Endothelial cell (in vitro differentiated cells): ENCODE measurements around the gene ATP6V0D1. TPM values are rescaled to one million over a fixed set of nuclear protein-coding genes. Genes with fewer than 3 reads are reported as not detected.
A peak's percentile ranks its signal among the peaks of the same experiment; 100 is the strongest.

Source experiments
- DNase-seq: peaks from one replicate; pipeline ENCODE4 v3.0.0; 2021; ENCODE audit warnings: low spot score
- H3K27ac Mint-ChIP-seq: one replicate; pipeline ENCODE4 v1.8.0; 2021; ENCODE audit warnings: mixed read lengths, inconsistent platforms; ENCODE audit not compliant: unreplicated experiment
- H3K27me3 Mint-ChIP-seq: one replicate; pipeline ENCODE4 v1.8.0; 2021; ENCODE audit warnings: mild to moderate bottlenecking, moderate library complexity, mixed read lengths, inconsistent platforms; ENCODE audit not compliant: unreplicated experiment
- H3K36me3 Mint-ChIP-seq: one replicate; pipeline ENCODE4 v1.8.0; 2021; ENCODE audit warnings: mild to moderate bottlenecking, low read depth, mixed read lengths, inconsistent platforms; ENCODE audit not compliant: unreplicated experiment
- H3K4me1 Mint-ChIP-seq: one replicate; pipeline ENCODE4 v1.8.0; 2021; ENCODE audit warnings: mild to moderate bottlenecking, mixed read lengths, inconsistent platforms; ENCODE audit not compliant: unreplicated experiment
- H3K4me3 Mint-ChIP-seq: one replicate; pipeline ENCODE4 v1.8.0; 2021; ENCODE audit warnings: mild to moderate bottlenecking, mixed read lengths, inconsistent platforms; ENCODE audit not compliant: unreplicated experiment
- H3K9me3 Mint-ChIP-seq: one replicate; pipeline ENCODE4 v1.8.0; 2021; ENCODE audit warnings: mixed read lengths, inconsistent platforms; ENCODE audit not compliant: unreplicated experiment
- total RNA-seq: library from RNA; stranded (reverse); fragmentation: NEBNext Ultra II Directional; extraction: Animal tissue kit (Norgen Biotek cat#: 25700); gene quantifications from one replicate; pipeline ENCODE4 v1.2.1, GENCODE V29; 2021; ENCODE audit not compliant: unreplicated experiment
- TF ChIP-seq, protein P1 (sequence below): fragments of 200-600 bp; sonication (generic); IDR thresholded peaks from one replicate; pipeline ENCODE4 v1.5.0; 2021; ENCODE audit warnings: antibody characterized with exemption; ENCODE audit not compliant: unreplicated experiment

ATP6V0D1 gene
- total RNA-seq, 1 donor from 2014 or later, result 107 TPM

DNA sequence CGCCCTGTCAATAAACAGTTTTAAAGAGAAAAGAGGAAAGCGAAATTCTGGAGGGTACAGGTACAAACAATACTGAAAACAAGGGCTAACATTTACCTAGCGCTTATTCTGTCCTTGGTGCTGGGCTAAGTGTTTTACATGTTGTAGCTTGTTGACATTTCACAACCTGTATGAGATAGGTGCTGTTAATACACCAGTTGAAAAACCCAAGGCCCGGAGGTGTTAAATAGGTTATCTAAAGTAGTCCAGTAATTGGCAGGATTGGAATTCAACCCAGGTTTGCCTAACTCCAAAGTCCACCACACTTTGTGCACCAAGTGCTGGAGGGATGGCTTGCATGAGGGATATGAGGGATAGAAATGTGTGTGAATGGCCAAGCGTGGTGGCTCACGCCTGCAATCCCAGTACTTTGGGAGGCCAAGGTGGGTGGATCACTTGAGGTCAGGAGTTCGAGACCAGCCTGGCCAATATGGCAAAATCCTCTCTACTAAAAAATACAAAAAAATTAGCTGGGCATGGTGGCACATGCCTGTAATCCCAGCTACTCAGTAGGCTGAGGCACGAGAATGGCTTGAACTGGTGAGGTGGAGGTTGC, 2.9 kb downstream of the ATP6V0D1 start:
- Mint-ChIP-seq H3K9me3 (no peaks in the 10 kb centered on the region), H3K36me3 (peaks cover 12% of the 10 kb centered on the region), H3K27me3 (peaks cover 11% of the 10 kb centered on the region), H3K27ac (no peak overlapping the region), H3K4me3 (no peak overlapping the region), H3K4me1 (peaks cover 15% of the 10 kb centered on the region)
- TF ChIP-seq, protein P1, sequence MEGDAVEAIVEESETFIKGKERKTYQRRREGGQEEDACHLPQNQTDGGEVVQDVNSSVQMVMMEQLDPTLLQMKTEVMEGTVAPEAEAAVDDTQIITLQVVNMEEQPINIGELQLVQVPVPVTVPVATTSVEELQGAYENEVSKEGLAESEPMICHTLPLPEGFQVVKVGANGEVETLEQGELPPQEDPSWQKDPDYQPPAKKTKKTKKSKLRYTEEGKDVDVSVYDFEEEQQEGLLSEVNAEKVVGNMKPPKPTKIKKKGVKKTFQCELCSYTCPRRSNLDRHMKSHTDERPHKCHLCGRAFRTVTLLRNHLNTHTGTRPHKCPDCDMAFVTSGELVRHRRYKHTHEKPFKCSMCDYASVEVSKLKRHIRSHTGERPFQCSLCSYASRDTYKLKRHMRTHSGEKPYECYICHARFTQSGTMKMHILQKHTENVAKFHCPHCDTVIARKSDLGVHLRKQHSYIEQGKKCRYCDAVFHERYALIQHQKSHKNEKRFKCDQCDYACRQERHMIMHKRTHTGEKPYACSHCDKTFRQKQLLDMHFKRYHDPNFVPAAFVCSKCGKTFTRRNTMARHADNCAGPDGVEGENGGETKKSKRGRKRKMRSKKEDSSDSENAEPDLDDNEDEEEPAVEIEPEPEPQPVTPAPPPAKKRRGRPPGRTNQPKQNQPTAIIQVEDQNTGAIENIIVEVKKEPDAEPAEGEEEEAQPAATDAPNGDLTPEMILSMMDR, result no peak
- DNase-seq, result no peak

DNA sequence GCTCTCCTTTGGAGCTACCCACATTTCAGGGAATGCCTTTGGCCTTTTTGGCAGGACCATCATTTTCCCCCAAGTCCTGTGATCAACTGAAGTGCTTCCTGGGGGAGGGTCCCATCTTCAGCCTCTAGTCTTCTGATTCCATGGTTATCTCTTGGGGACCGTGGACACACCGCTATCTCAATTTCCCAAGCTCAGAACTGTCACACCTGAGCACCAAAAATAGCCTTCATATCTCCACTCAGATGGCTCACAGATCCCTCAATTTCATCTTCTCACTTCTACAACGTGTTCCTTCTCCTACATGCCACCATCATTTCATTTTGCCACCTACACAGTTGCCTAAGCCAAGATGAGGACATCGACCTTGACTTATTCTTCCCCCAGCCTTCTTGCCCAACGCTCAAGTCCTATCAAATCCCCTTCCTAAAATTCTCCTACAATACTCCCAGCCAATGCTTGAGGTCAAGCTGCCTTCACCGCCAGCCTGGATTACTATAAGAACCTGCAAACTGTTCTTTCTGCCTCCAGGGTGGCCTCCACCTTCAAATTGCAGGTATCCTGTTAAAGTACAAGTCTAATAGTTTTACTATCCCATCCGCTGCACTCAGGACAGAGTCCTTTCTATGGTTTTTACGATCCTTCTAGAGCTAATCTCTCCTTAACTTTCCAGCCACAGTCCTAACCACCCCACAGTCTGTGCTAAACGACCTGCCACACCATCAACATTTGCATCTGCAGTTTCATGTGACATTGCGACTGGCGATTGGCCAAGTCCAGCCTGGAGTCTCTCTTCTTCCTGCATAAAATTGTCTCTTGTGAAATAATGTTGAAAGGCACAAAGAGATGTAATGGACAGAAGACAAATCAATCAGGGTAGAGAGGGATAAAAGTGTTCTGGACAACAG, 6.2 kb downstream of the ATP6V0D1 start:
- Mint-ChIP-seq H3K27ac (no peak overlapping the region), H3K9me3 (no peaks in the 10 kb centered on the region), H3K27me3 (peaks cover 5% of the 10 kb centered on the region), H3K4me1 (peaks cover 4% of the 10 kb centered on the region), H3K4me3 (no peak overlapping the region), H3K36me3 (peaks cover 12% of the 10 kb centered on the region)
- no peak for DNase-seq
- TF ChIP-seq, protein P1, result no peak

DNA sequence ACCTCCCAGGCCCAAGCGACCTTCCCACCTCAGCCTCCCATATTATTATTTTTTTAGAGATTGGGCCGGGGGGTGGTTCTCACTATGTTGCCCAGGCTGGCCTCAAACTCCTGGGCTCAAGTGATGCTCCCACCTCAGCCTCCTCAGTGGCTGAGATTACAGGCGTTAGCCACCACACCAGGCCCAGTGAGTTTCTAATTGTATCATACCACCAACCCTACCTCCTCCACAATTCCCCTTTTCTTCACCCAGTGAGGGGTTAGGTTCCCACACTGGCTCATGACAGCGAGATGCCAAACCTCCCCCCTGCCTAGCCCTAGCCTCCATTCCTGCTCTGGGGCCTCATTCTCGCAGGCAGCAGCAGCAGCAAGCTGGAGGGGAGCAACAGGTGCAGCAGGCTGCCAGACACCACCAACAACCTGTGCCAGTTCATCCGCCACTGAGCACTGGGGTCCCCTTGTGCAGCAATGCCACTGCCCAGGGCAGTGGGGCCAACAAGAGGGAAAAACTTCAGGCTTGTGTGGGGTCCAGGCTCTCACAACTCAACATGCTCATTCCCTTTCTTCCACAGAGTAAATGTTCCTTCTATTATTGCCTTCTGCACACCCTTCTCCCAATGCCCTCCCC, 9.1 kb downstream of the ATP6V0D1 start:
- no peaks in the 10 kb centered on the region for H3K9me3 Mint-ChIP-seq
- TF ChIP-seq, protein P1, result no peak
- DNase-seq, result no peak
- peaks cover 12% of the 10 kb centered on the region for H3K36me3 Mint-ChIP-seq
- H3K27ac Mint-ChIP-seq, result peak overlapping the region; percentile 2
- H3K27me3 Mint-ChIP-seq, result peaks cover 5% of the 10 kb centered on the region
- H3K4me3 Mint-ChIP-seq, result no peak overlapping the region
- peaks cover 18% of the 10 kb centered on the region for H3K4me1 Mint-ChIP-seq

DNA sequence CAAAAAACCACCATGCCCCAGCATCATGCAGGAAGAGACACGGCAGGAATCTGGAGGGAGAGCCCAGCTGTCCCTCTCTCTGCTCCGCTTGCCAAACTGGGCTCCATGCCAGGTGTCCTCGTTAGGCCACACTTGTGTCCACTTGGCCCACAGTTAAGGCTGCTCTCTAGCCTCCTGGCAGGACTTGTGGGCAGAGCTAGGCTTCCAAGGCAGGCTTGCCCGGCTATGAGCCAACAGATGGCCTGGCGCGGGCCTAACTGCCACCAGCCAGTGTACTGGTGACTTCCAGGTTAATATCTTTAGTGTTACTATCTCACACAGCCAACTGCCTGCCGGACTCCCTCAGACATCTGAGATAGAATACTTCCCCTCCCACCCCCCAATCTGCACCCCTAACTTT, 10.6 kb downstream of the ATP6V0D1 start:
- no peak overlapping the region for H3K4me3 Mint-ChIP-seq
- H3K9me3 Mint-ChIP-seq, result no peaks in the 10 kb centered on the region
- no peak overlapping the region for H3K27ac Mint-ChIP-seq
- peaks cover 31% of the 10 kb centered on the region for H3K4me1 Mint-ChIP-seq
- peaks cover 7% of the 10 kb centered on the region for H3K27me3 Mint-ChIP-seq
- no peak for DNase-seq
- H3K36me3 Mint-ChIP-seq, result peaks cover 12% of the 10 kb centered on the region
- TF ChIP-seq, protein P1, result no peak
